HG03039 (cell line): ENCODE results near the gene DNM3.

Source experiments
- ATAC-seq: cut with Tn5 transposase; IDR thresholded peaks from one replicate; pipeline ENCODE4 v1.9.1; 2021; ENCODE audit warnings: mild to moderate bottlenecking, moderate library complexity; ENCODE audit not compliant: unreplicated experiment

DNM3 gene

DNA sequence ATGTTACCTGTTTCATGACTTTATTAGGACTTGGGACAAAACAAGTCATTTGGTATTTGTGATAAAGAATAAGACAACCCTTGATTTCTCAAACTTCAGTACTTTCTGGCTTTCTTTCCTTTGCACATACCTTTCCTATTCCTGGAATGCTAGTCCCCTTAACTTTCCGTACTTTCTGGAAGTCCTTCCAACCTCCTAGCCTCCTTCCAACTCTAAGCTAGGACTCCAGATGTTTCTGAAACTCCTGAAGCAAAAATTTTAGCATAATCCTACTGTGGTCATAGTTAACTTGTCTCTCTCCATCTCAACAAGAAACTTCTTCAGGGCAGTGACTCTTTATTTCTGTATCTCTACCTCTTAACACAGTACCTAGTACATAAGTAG lies 559.4 kb downstream of the DNM3 start:
- no peak for ATAC-seq

DNA sequence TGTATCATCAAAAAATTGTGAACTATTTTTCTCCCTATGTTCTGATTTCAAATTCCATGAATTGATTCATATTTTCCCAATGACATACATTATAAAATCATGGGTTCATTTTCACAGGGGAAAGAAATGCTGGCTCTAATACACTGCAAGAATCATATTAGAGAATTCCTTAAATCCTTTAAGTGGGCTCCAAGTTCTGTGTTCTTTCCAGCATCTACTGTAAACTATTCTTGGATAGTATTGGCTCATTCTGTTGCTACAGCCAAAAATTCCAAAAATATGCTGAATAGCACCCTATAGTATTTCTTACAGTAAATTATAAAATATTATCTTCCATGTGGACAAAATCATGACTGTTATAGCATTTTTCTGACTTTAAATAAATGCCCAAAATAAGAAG lies 560.2 kb downstream of the DNM3 start:
- no peak for ATAC-seq

DNA sequence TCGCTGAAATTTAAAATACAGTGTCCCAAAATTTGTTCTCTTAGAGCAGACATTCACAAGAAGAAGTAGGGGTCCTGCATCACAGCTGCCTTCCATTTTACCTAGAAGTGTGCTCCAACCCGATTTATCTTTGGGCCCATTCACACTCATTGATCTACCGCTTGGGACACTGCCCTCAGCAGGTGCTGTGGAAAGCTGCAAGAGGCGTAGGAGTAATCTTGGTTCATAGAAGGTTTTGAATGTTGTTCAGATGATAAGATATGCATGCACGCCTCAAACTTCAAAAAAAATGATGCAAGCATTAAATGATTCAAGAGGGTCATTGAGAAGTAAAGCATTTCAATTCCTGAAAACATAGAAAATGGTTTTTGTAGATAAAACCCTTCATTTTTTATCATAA lies 560.6 kb downstream of the DNM3 start:
- ATAC-seq = no peak

DNA sequence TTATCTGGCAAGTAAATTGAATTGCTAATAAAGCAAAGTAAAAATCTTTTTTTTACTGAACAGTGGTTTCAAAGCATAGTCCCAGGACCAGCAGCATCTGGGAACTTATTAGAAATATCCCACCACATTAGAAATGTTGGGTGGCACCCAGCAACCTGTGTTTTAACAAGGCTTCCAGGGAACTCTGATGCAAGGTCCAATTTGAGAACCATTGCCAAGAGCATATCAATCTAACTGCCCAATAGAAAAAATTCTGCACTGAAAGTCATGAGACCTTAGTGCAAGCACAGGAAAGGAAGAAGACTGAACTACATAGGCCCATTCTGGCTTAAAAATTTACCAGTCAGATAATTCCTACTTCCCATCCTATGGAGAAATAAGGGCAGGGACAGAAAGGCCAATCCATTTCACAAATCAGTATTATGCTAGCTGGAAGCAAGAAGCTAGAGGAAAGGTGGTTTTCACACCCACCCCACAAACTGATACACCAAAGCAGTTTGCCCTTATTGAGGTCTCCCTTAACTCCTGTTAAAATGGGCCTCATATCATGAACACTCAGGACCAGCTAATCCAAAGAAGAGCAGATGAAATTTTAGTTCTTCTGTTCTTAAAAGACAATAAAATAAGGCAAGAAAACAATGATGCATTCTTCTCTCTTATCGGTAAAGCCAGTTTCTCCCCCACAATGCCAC lies 561.7 kb downstream of the DNM3 start:
- ATAC-seq = no peak

DNA sequence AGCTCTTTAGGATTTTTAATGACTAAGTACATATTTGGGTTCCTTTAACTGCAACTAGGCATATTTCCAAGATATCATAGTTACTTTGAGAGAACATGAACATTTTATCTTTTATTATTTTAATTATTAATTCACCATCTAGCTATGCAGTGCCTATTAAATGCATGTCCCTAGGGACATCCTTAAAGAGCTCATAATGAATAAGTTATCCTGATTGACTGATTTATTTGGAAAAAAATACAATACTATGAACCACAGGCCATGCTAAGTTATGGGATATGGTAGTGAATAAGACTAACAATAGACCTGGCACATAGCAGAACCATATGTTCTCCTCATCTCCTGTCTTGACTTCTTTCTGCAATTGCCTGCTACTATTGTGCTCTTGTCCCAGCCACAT lies 562.8 kb downstream of the DNM3 start:
- no peak for ATAC-seq

DNA sequence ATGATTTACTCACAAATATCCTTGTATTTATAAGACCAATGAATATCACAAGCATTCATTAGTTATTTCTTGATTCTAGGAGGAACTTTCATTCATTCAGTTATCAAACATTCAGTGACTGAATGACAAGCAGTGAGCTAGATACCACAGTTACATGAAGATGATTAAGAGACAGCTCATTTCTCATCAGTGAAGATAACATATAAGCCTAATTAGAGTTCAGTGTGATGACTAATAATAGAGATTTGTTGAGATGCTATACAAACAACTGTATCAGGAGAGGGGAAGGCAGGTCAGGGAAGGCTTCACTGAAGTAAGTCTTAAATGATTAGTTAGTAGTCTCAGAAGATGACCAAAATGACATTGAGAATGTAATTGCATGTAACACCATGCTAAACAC lies 564.6 kb downstream of the DNM3 start:
- ATAC-seq = no peak

DNA sequence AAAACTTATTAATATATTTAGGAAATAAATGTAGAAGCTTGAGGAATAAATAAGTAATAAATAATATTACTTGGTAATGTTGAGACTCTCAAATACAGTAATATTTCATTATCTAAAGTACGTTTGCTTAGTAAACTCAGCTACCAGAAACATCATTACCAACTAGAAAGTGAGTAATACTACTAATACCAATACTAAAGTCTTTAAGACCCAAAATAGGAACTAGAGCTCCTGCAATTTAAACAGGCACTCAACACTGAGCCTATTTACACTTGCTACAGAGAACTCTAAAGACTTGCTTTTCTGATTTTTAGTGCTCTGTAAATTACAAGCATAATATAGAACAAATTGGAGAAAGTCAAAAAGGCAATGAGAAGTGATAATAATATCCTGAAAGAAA lies 565.7 kb downstream of the DNM3 start:
- no peak for ATAC-seq

DNA sequence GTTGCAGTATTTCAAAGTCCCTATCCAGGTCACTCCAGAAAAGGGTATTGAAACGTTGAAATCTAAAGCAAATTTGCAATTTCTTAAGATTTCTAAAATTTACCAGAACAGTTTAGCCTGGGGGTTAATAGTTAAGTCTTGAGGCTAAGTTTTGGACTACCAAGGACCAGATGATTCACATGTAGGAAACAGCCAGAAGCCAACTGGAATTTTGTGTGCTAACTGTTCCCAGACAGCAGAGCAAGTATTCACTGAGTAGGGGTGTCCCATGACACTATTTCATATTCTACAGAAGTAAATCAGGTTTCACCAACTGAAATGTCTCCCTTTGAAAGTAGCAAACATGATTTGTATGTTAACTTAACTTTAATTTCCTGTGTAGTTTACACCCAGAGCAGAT lies 567.7 kb downstream of the DNM3 start:
- no peak for ATAC-seq

DNA sequence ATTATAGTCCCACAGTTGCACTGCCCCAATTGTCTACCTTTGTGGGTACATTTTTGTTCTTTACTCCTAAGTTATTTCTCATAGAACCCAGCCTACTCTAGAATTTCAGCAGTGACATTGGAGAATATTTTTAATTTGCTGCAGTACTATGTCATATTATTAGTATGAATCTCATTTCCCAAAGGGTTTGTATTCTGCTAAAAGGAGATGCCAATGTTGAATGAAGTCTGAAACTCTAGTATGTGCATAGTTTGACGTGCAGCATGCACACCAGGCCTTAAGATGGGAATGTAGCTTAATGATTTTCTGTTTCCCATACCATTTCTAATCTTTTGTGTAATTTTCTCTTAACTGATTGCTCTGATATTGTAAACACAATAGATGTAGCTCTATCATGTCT lies 568.7 kb downstream of the DNM3 start:
- ATAC-seq = no peak

DNA sequence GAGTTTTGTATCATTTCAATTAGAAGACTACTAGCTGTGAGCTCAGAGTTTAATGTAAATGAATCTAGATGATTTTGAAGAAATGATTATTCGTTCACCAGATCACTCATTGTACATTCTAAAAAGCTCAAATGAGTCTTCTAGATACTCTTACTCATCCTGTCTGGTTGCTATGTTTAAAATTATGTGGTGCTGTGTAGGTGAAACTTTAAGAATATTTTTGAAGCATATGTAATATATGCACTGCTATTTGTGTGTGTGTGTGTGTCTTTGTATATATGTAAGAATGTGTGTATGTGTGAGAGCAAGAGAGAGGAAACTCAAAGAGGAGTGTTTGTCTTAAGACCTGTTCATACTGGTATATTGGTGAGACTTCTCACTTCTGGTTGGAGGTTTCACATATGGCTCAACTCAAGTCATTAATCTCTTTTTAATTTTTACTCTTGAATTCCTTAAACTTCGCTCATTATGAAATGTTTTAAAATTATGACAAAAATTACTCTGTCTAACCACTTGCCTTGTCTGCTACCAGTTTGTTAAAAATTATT lies 570.6 kb downstream of the DNM3 start:
- no peak for ATAC-seq

DNA sequence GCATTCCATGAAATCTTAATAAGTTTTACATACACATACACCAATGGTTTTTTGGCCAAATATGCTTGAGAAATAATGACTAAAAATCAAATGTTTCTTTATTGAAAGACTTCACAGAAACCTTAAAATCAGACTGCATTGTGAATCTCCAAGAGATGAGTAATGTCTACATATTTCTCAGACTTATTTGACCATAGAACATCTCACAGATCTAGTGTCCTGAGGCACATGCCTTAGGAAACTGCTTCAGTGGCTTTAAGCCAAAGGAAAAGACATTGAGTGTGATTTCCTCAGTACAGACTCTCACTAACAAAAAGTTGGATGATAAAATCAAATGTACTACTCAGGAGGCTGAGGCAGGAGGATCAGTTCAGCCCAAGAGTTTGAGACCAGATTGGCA lies 573.0 kb downstream of the DNM3 start:
- no peak for ATAC-seq

DNA sequence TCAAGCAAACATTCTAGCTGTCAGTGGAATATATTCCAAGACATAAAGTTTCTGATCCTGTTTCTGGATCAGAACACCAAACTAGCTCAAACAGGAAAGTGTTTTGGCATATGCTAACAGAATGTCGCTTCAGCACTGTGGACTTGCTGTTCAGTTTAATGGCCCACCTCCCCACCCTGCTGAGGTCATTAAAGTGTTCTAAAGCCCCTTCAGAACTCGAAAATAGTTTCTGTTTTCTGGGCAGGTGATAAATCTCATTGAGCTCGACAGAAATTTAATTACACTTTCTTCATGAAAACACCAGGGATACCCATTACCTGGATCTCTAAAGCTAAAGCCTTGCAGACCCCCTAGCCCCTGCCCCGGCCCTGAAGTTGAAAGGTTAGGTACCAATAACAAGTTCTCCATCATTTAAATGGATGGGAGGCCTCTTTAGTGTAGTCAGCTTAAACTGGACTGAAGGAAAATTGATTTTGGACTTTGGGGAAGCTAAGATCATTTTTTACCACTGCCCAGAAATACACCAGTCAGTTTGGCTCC lies 575.3 kb downstream of the DNM3 start:
- ATAC-seq = no peak

DNA sequence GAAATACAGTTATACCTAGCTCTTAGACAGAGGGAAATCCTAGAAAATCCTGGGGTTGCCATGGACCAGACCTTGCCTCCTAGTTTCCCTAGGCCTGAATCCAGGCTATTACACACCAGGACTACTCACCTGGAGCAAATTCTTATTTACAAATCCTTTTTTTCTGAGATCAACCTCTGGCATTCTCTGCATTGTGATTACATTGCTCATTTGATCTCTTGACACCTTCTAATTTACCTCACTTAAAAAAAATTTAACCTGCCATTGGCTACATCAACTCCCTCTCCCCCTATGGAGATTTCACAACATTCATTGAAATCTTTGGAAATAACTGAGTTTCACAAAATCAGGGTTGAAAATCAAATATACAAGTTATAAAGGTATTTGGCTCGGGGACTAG lies 576.3 kb downstream of the DNM3 start:
- ATAC-seq = no peak

DNA sequence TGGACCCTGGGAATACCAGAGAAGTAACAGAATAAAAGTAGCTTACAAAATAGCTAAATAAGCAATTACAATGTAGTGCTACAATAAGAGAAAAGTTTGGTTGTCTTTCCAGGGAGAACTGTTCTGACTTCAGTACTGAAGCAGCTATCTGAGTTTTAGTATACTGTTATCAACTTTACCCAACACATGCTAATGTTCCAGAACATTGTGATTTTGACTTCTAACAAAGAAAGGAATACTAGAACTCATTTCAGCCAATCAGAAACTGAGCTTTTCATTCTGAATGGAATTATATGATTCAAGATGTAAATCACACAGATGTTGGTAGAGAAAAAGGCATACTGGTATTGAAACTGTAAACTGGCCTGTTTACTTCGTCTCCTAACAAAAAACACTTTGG lies 579.1 kb downstream of the DNM3 start, which contains the start of gene C1orf105:
Gene C1orf105, plus strand, starts transcription at position 301 of the 400 bp plus-strand sequence. CDS start 201 bp downstream, outside the sequence.
- no peak for ATAC-seq

DNA sequence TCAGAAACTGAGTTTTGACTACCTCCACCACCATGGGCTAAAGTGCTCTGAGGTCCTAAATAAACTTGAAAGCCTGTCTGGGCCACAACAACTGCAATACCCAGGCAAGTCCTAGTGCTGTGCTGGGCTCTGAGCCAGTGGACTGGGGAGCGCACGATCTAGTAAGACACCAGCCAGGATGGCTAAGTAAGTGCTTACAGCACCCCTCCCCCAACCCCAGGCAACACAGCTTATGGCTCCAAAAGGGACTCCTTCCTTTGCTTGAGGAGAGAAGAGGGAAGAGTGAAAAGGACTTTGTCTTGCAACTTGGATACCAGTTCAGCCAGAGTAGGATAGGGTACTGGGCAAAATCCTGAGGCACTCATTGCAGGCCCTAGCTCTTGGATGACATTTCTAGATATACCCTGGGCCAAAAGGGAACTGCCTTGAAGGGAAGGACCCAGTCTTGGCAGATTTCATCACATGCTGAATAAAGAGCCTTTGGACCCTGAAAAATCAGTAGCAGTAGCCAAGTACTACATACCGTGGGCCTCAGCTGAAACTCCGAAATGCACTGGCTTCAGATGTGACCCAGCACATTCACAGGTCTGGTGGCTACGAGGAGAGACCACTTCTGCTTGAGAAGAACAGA lies 580.8 kb downstream of the DNM3 start:
- ATAC-seq = no peak

DNA sequence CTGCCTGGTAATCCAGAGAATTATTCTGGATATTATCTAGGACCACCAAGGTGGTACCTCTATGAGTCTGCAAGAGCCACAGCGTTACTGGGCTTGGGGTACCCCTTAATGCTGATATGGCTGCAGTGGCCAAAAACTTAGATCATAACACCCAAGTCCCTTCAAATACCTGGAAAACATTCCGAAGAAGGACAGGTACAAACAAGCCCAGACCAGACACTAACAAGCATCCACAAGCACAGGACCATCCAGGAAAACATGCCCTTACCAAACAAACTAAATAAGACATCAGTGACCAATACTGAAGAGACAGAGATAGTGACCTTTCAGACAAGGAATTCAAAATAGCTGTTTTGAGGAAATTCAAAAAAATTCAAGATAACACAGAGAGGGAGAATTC lies 582.0 kb downstream of the DNM3 start:
- no peak for ATAC-seq

DNA sequence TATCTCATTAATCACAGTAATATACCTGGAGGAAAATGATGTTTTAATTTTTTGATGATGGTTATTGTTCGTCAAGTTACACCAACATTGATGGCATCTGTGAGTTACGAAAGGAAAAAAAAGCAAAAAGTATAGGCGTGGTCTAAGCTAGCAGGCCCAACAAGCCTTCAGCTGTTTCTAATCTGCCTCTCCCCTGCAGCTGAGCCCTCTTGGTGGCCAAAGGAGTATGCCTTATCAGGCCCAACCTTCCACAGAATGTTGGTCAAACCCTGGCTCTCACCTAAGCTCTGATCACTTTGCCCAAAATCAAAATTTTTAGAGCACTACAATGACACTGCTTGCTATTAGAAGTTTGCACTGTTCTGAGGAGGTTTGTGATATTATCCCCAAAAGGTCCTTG lies 584.0 kb downstream of the DNM3 start:
- no peak for ATAC-seq

DNA sequence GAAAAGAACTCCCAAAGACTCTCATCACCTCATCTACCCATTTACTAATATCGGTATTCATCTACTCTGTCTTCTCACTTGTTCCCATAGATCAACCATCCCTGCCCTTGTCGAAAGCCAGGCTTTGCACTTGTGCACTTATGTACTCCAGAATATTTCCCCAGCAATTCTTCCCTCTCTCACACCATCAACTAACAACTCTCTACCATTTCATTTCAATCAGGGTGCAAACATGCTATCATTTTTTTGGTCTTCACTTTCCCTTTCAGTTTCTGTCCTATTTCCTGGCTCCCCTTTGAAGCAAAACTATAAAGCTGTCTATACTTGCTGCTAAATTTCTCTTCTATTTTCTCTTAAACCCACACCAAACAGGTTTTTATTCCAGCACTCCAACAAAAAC lies 585.9 kb downstream of the DNM3 start:
- no peak for ATAC-seq

DNA sequence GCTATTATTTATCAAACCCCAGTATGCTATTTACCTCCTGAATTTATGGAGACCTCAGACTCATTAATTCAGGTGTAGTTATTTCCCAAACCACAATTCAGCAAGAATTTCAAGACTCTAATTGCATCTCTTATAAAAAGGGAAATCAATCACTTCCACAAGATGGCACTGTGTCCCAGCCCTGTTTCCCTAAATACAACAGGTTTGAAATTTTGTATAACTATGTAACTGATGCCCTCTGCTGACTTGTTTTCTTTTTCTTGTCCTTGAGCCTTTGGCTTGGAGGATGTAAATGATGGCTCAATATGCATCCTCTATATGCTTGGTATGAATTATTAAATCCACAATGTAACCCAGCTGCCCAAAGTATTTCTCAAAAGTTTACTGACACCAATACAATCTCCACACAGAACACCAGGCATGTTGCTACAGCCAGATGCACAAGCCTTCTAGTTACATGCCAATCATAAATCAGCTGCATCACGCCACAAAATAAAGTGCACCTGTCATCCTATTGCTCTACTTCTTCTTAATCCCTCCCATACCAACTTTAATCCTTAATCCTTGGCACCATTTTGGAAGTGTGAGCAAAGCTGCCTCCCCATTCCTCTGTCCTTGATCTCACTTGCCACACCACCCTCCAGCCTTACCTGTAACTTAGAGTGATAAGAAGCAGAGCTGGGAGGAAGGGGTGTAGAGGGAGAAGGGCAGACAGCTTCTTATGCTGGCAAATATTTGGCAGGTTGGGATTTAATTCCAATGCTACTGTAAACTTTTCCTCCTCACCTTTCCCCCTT lies 588.2 kb downstream of the DNM3 start:
- no peak for ATAC-seq

DNA sequence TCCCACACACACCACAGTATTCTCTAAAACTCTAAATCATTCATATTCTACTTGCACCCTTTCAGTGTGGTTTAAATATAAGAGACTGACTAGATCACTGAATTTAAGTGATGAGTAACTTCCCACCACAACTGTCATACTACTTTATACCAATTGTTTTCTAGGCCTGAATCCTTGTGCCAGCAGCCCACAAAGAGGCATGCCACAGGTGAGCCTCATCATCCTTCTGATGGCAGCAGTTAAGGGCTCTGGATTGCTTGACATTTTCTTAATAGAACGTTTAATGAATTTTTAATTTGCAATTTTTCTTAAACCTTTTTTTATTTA lies 588.8 kb downstream of the DNM3 start:
- ATAC-seq = no peak

DNA sequence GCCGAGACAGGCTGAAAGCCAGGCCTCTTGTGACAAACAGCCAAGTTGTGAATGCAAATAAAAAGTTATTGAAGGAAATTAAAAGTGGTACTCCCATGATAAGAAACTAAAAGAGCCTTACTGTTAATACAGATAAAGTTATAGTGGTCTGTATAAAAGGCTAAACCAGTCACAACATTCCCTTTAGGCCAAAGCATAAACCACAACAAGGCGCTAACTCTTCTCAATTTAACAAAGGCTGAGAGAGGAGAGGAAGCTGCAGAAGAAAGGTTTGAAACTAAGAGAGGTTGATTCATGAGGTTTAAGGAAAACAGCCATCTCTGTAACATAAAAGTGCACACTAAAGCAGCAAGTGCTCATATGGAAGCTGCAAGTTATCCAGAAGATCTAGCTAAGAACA lies 589.9 kb downstream of the DNM3 start:
- no peak for ATAC-seq

DNA sequence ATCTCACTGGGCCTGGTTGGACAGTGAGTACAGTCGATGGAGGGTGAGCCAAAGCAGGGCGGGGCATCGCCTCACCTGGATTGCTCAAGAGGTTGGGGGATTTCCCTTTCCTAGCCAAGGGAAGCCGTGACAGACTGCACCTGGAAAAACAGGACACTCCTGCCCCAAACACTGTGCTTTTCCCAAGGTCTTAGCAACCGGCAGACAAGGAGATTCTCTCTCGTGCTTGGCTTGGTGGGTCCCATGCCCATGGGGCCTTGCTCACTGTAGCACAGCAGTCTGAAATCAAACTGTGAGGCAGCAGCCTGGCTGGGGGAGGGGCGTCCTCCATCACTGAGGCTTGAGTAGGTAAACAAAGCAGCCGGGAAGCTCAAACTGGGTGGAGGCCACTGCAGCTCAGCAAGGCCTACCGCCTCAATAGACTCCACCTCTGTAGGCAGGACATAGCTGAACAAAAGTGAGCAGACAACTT lies 590.5 kb downstream of the DNM3 start:
- ATAC-seq = no peak
